ENCODE measurements around the gene RCOR1.

RCOR1 gene

DNA sequence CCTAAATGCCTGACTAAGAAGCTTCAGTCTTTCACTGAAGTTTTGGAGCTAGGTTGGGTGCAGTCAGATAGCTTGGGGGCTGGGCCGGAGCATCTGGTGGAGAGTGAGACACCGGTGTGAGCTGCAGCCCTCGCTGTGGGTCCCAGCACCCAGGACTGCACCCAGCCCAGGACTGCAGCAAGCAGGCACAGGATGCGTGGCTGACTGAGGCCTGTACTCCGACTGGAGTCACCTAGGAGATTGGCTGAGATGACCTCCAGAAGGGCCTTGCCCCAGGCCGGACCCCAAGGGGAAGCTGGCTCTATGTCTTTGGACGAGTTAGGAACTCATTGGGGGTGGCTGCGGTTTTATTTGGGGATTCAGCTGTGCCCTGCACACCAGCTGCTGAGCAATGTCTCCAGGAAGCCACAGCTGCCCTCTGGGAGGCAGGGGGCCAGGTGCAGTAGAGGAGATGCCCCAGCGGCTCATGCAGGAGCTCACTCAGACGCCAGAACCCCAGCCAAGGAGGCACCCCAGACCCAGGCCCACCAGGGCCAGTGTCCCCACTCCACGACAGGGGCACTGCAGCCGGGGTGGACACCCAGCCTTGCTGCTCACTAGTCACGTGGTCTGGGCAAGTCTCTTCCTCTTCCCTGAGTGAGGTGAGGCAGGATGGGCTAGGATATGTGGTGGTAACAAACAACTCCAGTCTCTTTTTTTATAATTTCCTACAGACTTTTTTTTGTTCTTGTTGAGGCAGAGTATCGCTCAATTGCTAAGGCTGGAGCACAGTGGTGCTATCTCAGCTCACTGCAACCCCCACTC lies 31.8 kb upstream of the RCOR1 start:
- H3K27me3 ChIP-seq, result no peaks in the 10 kb centered on the region
- no peak overlapping the region for H3K4me3 ChIP-seq (ENCODE audit: low read depth, low read length)
- no peaks in the 10 kb centered on the region for H3K4me1 ChIP-seq
- no peaks in the 10 kb centered on the region for H3K9me3 ChIP-seq
- no peak for DNase-seq
- H3K36me3 ChIP-seq, result no peaks in the 10 kb centered on the region
- TF ChIP-seq, protein P1, sequence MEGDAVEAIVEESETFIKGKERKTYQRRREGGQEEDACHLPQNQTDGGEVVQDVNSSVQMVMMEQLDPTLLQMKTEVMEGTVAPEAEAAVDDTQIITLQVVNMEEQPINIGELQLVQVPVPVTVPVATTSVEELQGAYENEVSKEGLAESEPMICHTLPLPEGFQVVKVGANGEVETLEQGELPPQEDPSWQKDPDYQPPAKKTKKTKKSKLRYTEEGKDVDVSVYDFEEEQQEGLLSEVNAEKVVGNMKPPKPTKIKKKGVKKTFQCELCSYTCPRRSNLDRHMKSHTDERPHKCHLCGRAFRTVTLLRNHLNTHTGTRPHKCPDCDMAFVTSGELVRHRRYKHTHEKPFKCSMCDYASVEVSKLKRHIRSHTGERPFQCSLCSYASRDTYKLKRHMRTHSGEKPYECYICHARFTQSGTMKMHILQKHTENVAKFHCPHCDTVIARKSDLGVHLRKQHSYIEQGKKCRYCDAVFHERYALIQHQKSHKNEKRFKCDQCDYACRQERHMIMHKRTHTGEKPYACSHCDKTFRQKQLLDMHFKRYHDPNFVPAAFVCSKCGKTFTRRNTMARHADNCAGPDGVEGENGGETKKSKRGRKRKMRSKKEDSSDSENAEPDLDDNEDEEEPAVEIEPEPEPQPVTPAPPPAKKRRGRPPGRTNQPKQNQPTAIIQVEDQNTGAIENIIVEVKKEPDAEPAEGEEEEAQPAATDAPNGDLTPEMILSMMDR (IDR thresholded peaks at IDR 0.05; ENCODE audit: low read depth, low read length), result no peak

DNA sequence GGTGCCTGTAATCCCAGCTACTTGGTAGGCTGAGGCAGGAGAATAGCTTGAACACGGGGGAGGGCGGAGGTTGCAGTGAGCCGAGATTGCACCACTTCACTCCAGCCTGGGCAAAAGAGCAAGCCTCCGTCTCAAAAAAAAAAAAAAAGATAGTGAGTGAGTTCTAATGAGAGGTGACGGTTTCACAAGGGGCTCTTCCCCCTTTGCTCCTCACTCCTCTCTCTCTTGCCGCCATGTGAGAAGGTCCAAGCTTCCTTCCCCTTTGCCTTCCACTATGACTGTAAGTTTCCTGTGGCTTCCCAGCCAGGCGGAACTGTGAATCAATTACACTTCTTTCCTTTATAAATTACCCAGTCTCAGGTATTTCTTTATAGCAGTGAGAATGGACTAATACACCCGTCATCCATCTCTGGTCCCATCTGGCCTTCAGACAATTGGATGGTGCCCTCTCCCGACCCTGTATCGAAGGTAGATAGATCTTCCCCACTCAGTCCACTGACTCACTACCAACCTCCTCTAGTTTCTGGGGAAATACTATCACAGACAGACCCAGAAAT lies 27.0 kb upstream of the RCOR1 start:
- no peak for DNase-seq
- no peaks in the 10 kb centered on the region for H3K27me3 ChIP-seq
- H3K4me3 ChIP-seq (ENCODE audit: low read depth, low read length), result no peak overlapping the region

GRCh38 chr14:102565959-102566358 lies 26.5 kb upstream of the RCOR1 start:
- TF ChIP-seq, protein P1 (IDR thresholded peaks at IDR 0.05; ENCODE audit: low read depth, low read length), result no peak
- DNase-seq, result no peak
- H3K9me3 ChIP-seq, result no peaks in the 10 kb centered on the region
- no peaks in the 10 kb centered on the region for H3K27me3 ChIP-seq
- no peaks in the 10 kb centered on the region for H3K4me1 ChIP-seq
- no peak overlapping the region for H3K4me3 ChIP-seq (ENCODE audit: low read depth, low read length)
- no peaks in the 10 kb centered on the region for H3K36me3 ChIP-seq

More for the DNA sequence above, 27.0 kb upstream of the RCOR1 start:
- H3K9me3 ChIP-seq, result no peaks in the 10 kb centered on the region
- no peaks in the 10 kb centered on the region for H3K4me1 ChIP-seq
- TF ChIP-seq, protein P1 (IDR thresholded peaks at IDR 0.05; ENCODE audit: low read depth, low read length), result no peak
- H3K36me3 ChIP-seq, result no peaks in the 10 kb centered on the region

GRCh38 chr14:102568115-102568614 lies 24.3 kb upstream of the RCOR1 start:
- Histone ChIP-seq H3K36me3 (no peaks in the 10 kb centered on the region), H3K4me3 (ENCODE audit: low read depth, low read length) (no peak overlapping the region), H3K27me3 (no peaks in the 10 kb centered on the region), H3K4me1 (no peaks in the 10 kb centered on the region), H3K9me3 (no peaks in the 10 kb centered on the region)
- TF ChIP-seq, protein P1 (IDR thresholded peaks at IDR 0.05; ENCODE audit: low read depth, low read length), result no peak
- no peak for DNase-seq

DNA sequence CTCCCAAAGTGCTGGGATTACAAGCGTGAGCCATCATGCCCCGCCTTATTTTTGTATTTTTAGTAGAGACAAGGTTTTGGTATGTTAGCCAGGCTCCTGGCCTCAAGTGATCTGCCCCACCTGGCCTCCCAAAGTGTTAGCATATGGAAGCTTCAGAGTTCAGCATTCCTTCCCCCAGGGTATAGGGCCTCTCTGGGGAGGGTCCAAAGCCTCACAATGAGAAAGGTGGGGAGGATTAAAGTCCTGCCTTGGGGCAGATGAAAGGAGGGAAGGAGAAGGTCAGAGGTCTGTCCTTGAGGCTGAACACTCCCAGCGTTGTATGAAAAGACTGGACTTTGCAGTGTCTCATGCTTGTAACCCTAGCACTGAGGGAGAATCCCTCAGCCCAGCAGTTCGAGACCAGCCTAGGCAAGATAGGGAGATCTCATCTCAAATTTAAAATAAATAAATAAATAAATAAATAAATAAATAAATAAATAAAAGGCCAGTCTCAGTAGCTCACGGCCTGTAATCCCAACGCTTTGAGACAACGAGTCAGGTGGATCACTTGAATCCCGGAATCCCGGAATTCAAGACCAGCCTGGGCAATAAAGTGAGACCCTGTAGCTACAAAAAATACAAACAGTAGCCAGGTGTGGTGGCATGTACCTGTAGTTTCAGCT lies 22.0 kb upstream of the RCOR1 start:
- Histone ChIP-seq H3K4me1 (no peaks in the 10 kb centered on the region), H3K36me3 (no peaks in the 10 kb centered on the region), H3K27me3 (no peaks in the 10 kb centered on the region), H3K4me3 (ENCODE audit: low read depth, low read length) (no peak overlapping the region), H3K9me3 (no peaks in the 10 kb centered on the region)
- TF ChIP-seq, protein P1 (IDR thresholded peaks at IDR 0.05; ENCODE audit: low read depth, low read length), result no peak
- DNase-seq, result no peak

All from BE2C (cell line).